ENCODE measurements around the gene ANK2. TPM values are rescaled to one million over a fixed set of nuclear protein-coding genes. Genes with fewer than 3 reads are reported as not detected.

The ANK2 gene
- total RNA-seq, 1 experiment from 2014 or later, result 13.6 TPM

- no peak for DNase-seq (ENCODE audit: low spot score)
Measured at GRCh38 chr4:113289766-113290165, 240.3 kb downstream of the ANK2 start.

- DNase-seq (ENCODE audit: low spot score), result no peak
Measured at GRCh38 chr4:113290666-113291065, 241.2 kb downstream of the ANK2 start.

DNA sequence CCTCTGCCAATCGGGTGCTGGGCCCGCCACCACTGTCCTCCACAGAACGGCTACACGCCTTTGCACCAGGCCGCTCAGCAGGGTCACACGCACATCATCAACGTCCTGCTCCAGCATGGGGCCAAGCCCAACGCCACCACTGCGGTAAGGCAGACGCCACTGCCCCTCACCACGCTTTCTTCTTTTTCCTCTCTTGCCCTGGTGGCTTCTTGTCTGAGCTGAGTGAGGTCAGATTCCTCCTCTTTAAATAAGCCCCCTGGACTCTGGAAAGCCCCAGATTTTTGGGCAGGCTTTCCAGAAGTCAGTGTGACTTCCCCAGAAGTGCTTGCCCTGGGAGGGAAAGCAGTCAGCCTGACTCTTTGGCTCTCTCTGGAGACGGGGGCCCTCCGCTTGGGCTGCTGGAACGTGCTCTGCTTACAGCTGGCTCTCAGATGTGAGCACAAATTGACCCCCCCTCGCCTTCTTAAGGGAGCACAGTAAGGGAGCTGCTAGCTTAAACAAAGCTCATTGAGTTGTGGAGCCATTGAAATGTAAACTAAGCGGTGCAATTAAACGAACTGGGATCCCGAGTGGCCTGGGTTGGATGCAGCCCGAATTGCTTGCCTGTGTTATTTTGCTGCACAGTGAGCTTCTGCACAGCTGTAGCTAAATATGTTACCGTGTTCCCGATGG lies 243.1 kb downstream of the ANK2 start:
- no peak for DNase-seq (ENCODE audit: low spot score)

GRCh38 chr4:113293043-113293560 lies 243.6 kb downstream of the ANK2 start:
- no peak for DNase-seq (ENCODE audit: low spot score)

DNA sequence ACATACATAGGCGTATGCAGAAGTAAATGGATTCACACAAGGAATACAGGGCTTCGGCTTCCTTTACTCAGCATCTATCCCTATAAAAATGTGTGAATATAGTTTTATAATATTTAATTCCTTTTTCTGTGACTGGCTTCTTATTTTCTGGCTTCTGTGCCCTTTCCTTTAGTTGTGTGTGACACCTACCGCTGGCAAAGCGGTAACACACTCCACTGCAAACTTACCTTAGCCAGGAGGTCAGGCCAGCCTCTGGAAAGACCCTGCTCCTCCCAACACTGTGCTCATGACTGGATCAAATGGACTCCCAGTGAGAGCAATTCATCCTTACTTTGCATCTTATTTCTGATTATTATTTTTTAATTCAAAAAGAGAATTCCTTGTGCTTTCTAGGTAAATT lies 244.2 kb downstream of the ANK2 start:
- DNase-seq (ENCODE audit: low spot score), result no peak

DNA sequence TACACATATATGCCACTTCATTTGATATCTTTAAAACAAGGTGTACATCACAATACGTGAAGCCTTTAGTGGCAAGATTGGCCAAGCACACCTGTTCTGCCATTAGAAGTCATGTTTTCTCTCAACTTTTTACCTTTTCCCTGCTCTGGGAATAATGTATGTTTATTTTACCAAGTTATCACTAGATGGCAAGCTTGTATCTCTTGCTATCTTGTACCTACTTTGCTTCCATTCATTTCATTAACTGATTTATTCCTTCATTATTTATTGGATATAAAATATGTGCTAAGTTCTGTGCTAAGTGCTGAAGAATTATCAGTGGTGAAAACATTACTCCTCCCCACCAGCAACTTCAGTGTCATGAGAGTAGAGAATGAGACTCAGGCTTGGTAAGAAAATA lies 245.5 kb downstream of the ANK2 start:
- DNase-seq (ENCODE audit: low spot score), result no peak

- peak; percentile 61 for DNase-seq (ENCODE audit: low spot score)
Measured at GRCh38 chr4:113300471-113300928, 251.0 kb downstream of the ANK2 start.

DNA sequence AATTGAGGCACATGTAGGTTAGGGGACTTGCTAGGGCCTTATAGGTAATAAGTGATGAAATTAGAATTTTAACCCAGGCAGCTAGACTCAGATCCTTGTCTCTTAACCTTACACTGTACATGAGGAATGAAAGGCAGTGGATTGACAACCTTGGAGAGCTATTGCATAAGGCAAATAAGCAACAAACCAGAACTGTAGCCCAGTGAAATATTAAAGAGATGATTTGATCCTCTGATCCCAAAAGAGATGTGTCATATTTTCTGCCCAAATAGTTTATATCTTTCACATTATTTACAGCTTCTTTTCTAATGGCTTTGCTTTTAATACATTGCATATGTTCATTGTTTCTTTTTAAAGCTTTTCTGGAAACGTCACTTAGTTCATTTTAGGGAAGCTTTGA lies 252.6 kb downstream of the ANK2 start:
- DNase-seq (ENCODE audit: low spot score), result no peak

DNA sequence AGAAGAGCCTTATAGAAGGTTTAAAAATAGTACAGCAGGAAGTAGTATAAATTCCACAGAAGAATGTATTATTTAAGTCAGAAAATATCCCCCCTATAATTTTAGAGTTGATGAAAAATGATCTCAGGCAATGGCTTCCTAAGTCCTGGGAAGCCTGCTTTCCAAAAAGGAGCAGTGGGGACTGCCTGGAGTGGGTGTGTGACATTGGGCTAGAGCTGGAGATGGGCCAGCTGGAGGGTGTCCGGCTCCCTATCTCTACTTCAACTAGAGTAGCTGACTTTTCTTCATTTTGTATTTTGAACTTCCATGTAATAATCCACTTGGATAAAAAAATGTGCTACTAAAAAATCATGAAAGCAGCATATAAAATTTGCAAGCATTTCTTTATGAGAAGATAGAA lies 253.9 kb downstream of the ANK2 start:
- DNase-seq (ENCODE audit: low spot score), result no peak

DNA sequence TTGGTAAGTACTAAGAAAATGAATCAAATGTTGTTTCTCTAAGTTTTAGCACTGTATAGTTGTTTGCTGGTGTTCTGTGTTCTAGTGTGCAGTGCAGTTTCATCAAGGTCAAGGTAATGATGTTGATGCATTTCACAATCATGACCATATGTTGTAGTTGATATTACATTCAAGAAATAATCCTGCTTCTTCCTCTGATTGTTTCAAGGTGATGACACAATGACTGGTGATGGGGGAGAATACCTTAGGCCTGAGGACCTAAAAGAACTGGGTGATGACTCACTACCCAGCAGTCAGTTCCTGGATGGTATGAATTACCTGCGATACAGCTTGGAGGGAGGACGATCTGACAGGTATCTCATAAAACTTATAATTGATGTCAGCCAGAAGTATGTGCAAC lies 261.6 kb downstream of the ANK2 start:
- DNase-seq (ENCODE audit: low spot score), result no peak

DNA sequence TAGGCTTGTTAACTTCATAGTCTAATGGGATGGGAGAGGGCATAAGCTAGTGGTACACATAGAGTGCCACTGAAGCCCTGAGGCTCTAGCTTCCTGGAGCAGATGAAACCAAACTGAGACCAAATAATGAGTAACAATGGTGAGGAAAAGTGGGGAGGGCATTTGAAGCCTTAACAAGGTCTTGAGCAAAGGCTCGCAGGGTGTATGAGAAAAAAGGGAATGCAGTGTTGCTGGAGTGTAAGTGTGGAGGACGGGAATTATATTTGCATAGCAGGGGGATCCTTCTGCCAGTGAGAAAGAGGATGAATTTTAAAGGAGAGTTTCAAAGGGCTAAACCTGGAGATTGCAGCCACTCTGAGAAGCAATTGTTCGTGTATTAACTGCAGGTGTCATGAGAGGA lies 263.1 kb downstream of the ANK2 start:
- no peak for DNase-seq (ENCODE audit: low spot score)

- DNase-seq (ENCODE audit: low spot score), result no peak
Measured at GRCh38 chr4:113314426-113314825, 265.0 kb downstream of the ANK2 start.

DNA sequence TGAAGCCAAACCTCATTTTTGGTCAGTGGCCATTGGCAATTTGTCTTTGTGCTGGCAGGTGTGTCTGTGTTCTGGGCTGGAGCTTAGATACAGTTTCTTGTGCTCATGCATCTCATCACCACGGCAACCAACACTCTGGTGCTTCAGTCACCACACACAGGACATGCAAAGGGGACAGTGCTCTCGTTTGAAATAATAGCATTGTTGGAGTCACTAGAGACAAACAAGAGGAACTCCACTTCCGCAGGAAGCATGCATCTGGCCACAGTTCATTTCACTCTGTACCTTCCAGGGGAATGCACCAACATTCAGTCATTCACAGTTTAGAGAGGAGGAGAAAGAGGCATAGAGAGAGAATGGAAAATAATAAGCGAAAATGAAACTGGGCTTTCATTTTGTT lies 267.4 kb downstream of the ANK2 start:
- no peak for DNase-seq (ENCODE audit: low spot score)

- no peak for DNase-seq (ENCODE audit: low spot score)
Measured at GRCh38 chr4:113317523-113317922, 268.1 kb downstream of the ANK2 start.

- DNase-seq (ENCODE audit: low spot score), result no peak
Measured at GRCh38 chr4:113322736-113323135, 273.3 kb downstream of the ANK2 start.

GRCh38 chr4:113325876-113326615 lies 276.6 kb downstream of the ANK2 start:
- DNase-seq (ENCODE audit: low spot score), result no peak

DNA sequence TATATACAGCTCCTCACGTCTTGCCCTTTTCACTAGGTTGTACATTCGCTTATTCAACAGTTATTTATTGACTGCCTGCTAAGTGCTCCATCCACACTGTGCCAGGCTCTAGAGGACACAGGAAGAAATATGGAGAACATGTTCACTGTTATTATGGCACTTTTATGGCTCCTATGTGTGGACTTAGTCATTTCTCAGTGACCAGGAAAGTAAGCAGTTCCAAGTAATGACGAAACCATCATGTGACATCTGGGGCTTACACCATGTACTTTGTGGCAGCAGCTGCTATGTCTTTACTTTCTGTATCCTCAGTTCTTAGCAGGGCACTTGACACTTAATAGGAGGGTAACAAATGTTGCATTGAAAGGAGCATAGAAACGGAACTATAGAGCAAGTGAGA lies 278.0 kb downstream of the ANK2 start:
- peak; percentile 25 for DNase-seq (ENCODE audit: low spot score)

GRCh38 chr4:113328514-113328913 lies 279.1 kb downstream of the ANK2 start:
- peak; percentile 13 for DNase-seq (ENCODE audit: low spot score)

- DNase-seq (ENCODE audit: low spot score), result no peak
Measured at GRCh38 chr4:113330200-113330599, 280.7 kb downstream of the ANK2 start.

GRCh38 chr4:113331811-113332210 lies 282.4 kb downstream of the ANK2 start:
- DNase-seq (ENCODE audit: low spot score), result no peak

- no peak for DNase-seq (ENCODE audit: low spot score)
Measured at GRCh38 chr4:113332701-113333100, 283.2 kb downstream of the ANK2 start.

- no peak for DNase-seq (ENCODE audit: low spot score)
Measured at GRCh38 chr4:113335746-113336145, 286.3 kb downstream of the ANK2 start.

DNA sequence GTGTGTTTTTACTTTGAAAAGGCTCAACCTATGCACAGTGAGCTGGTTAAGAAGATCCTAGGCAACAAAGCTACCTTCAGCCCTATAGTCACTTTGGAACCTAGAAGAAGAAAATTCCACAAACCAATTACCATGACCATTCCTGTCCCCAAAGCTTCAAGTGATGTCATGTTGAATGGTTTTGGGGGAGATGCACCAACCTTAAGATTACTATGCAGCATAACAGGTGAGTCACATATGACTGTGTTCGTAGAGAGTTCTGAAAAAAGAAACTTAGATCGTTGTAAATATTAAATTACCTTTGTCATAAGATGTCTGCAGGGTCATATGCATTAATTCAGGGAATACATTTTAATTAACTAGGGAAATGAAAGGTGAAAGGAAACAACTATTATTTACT lies 287.1 kb downstream of the ANK2 start:
- no peak for DNase-seq (ENCODE audit: low spot score)
